Vagina (tissue), 2 donors: ENCODE data around the gene LYRM9. TPM values are rescaled to one million over a fixed set of nuclear protein-coding genes. Genes with fewer than 3 reads are reported as not detected.
"Not testable (repeated sequence)": the region's sequence is repeated elsewhere in the genome, so short reads cannot be mapped to it uniquely, and the experiment has no call there.

Source experiments
- DNase-seq, 2 donors: peaks; one replicate each; pipeline ENCODE4 v3.0.0-alpha.2; 2017; ENCODE audit errors: extremely low spot score in 2 of 2
- H3K27ac ChIP-seq: fragments of 200-600 bp; sonication (generic); one replicate; pipeline ENCODE4 v1.5.1; 2019
- H3K27me3 ChIP-seq: fragments of 200-600 bp; sonication (generic); one replicate; pipeline ENCODE4 v1.5.1; 2019
- H3K36me3 ChIP-seq, 2 donors: fragments of 200-600 bp; sonication (generic); one replicate each; pipeline ENCODE4 v1.5.1; 2017 to 2019
- H3K4me1 ChIP-seq: fragments of 200-600 bp; sonication (generic); one replicate; pipeline ENCODE4 v1.5.1; 2019
- H3K4me3 ChIP-seq, 2 donors: fragments of 200-600 bp; sonication (generic); 1 replicate in 1 of 2; 2 replicates in 1 of 2; pipeline ENCODE4 v1.5.1; 2016 to 2019
- H3K9me3 ChIP-seq: fragments of 200-600 bp; sonication (generic); one replicate; pipeline ENCODE4 v1.5.1; 2019
- POLR2A ChIP-seq, 2 donors: fragments of 450-650 bp; IDR thresholded peaks; one replicate each; pipeline ENCODE4 v1.6.1; 2017; ENCODE audit warnings: antibody characterized with exemption in 2 of 2, mild to moderate bottlenecking in 2 of 2, moderate library complexity in 2 of 2
- POLR2AphosphoS5 ChIP-seq, 2 donors: sonication (generic); formaldehyde crosslinking; IDR thresholded peaks; one replicate each; pipeline ENCODE4 v1.9.0; 2017; ENCODE audit warnings: antibody characterized with exemption in 2 of 2, mild to moderate bottlenecking in 2 of 2, low read depth in 1 of 2; ENCODE audit not compliant: insufficient read depth in 1 of 2
- intact Hi-C: fragments of 100-400 bp; cut with DNase I; formaldehyde crosslinking; loops from one replicate; pipeline ENCODE4 v1.15.1; 2023
- total RNA-seq: library from RNA; depleted of rRNA; stranded (reverse); fragments of >200 nt; gene quantifications from one replicate; pipeline ENCODE4 v1.2.3, GENCODE V29; 2016
- TF ChIP-seq, protein P1 (sequence below), 3 experiments: fragments of 450-650 bp in 2 of 3; fragments of 200-600 bp in 1 of 3; sonication (generic) in 1 of 3; IDR thresholded peaks; one replicate each; pipeline ENCODE4 v1.5.1; 2017 to 2019; ENCODE audit warnings: antibody characterized with exemption in 3 of 3, mild to moderate bottlenecking in 2 of 3, moderate library complexity in 2 of 3

The LYRM9 gene
- total RNA-seq, 1 donor from 2014 or later, result 4.2 TPM

DNA sequence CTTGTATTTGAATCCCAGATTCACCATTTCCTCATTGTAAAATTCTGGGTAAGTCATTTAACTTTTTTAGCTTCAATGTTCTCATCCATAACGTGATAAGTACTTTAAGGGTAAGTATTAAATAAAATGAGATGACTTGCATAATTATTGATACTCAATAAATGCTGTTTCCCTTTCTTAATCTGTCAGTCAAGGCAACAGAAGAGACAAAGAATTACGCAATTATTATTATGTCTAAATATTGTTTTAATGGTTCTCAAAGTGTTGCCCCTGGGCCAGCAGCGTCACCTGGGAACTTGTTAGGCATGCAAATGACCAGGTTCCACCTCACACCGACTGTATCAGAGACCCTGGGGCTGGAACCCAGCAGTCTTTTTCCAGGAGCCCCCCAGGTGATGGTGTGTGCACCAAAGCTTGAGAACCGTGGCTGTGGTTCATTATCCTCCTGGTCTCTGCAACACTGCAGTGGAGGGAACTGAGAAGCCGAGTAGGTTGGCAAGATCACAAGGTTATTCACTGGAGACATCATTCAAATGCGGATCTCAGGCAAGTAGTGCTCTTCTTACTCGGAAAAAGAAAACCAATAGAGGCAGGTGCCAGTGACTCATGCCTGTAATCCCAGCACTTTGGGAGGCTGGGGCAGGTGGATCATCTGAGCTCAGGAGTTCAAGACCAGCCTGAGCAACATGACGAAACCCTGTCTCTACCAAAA, 43.5 kb downstream of the LYRM9 start:
- Histone ChIP-seq H3K27me3 (no peaks in the 10 kb centered on the region), H3K4me3 (no peak overlapping the region), H3K27ac (no peak overlapping the region), H3K4me1 (no peaks in the 10 kb centered on the region), H3K9me3 (no peaks in the 10 kb centered on the region), H3K36me3 (no peaks in the 10 kb centered on the region)
- intact Hi-C loops, result no loop called here
- no peak for DNase-seq
- TF ChIP-seq POLR2A (IDR thresholded peaks at IDR 0.05), result no peak
- TF ChIP-seq, protein P1, sequence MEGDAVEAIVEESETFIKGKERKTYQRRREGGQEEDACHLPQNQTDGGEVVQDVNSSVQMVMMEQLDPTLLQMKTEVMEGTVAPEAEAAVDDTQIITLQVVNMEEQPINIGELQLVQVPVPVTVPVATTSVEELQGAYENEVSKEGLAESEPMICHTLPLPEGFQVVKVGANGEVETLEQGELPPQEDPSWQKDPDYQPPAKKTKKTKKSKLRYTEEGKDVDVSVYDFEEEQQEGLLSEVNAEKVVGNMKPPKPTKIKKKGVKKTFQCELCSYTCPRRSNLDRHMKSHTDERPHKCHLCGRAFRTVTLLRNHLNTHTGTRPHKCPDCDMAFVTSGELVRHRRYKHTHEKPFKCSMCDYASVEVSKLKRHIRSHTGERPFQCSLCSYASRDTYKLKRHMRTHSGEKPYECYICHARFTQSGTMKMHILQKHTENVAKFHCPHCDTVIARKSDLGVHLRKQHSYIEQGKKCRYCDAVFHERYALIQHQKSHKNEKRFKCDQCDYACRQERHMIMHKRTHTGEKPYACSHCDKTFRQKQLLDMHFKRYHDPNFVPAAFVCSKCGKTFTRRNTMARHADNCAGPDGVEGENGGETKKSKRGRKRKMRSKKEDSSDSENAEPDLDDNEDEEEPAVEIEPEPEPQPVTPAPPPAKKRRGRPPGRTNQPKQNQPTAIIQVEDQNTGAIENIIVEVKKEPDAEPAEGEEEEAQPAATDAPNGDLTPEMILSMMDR (IDR thresholded peaks at IDR 0.05), result no peak
- TF ChIP-seq POLR2AphosphoS5 (IDR thresholded peaks at IDR 0.05; ENCODE audit: insufficient read depth in 1 of 2, low read depth in 1 of 2), result no peak

DNA sequence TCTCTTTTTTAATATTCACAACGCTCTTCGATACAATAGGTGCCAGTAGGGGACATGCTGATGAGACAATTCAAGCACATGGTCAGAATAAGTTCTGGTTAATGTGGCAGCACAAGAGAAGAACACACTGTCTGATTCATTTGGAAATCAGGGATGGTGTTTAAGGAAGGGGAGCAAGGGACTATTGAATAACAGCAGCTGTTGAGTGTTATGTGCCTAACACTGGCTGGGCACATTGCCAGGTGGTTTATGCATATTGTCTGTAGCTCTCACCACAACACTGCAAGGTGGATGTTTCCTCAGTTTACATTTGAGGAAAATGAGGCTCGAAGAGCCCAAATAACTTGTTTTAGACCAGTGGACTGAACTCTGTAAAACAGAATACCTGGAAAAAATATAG, 44.2 kb downstream of the LYRM9 start:
- Histone ChIP-seq H3K27ac (no peak overlapping the region), H3K36me3 (no peaks in the 10 kb centered on the region), H3K9me3 (no peaks in the 10 kb centered on the region), H3K4me1 (no peaks in the 10 kb centered on the region), H3K4me3 (no peak overlapping the region), H3K27me3 (no peaks in the 10 kb centered on the region)
- intact Hi-C loops, result no loop called here
- TF ChIP-seq POLR2AphosphoS5 (IDR thresholded peaks at IDR 0.05; ENCODE audit: insufficient read depth in 1 of 2, low read depth in 1 of 2) (no peak), POLR2A (IDR thresholded peaks at IDR 0.05) (no peak)
- TF ChIP-seq, protein P1 (IDR thresholded peaks at IDR 0.05), result no peak
- DNase-seq, result no peak

DNA sequence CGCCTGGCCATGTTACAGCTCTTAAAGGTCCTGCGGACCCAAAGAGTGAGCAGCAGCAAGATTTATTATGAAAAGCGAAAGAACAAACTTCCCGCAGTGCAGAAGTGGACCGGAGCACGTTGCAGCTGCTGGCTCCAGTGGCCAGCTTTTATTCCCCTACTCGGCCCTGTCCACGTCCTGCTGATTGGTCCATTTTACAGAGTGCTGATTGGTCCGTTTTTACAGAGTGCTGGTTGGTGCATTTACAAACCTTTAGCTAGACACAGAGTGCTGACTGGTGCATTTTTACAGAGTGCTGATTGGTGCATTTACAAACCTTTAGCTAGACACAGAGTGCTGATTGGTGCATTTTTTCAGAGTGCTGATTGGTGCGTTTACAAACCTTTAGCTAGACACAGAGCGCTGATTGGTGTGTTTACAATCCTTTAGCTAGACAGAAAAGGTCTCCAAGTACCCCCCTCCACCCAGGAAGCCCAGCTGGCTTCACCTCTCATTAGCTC, 46.3 kb downstream of the LYRM9 start:
- intact Hi-C loops, DNase-seq, H3K27me3 ChIP-seq, H3K4me1 ChIP-seq, H3K4me3 ChIP-seq, H3K9me3 ChIP-seq, H3K36me3 ChIP-seq, H3K27ac ChIP-seq: not testable (repeated sequence)

DNA sequence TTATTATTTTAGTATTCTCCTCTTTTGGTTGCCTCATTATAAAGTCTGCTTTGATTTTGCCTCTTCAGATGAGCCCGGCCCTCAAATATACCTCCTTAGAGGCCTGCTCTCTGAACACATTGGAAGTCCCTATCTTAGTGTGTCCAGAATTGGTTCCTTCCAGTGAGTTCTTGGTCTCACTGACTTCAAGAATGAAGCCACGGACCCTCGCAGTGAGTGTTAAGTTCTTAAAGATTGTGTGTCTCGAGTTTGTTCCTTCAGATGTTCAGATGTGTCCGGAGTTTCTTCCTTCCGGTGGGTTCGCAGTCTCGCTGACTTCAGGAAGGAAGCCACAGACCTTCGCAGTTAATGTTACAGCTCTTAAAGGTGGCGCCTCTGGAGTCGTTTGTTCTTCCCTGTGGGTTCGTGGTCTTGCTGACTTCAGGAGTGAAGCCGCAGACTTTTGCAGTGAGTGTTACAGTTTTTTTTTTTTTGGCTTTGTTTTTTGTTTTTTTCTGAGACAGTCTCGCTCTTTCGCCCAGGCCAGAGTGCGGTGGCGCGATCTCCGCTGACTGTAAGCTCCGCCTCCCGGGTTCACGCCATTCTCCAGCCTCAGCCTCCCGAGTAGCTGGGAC, 47.0 kb downstream of the LYRM9 start:
- H3K4me3 ChIP-seq, result no peak overlapping the region
- H3K4me1 ChIP-seq, result no peaks in the 10 kb centered on the region
- no peaks in the 10 kb centered on the region for H3K9me3 ChIP-seq
- intact Hi-C loops, result no loop called here
- H3K27me3 ChIP-seq, result no peaks in the 10 kb centered on the region
- H3K27ac ChIP-seq, result no peak overlapping the region
- DNase-seq, result no peak
- TF ChIP-seq, protein P1 (IDR thresholded peaks at IDR 0.05), result no peak
- TF ChIP-seq POLR2AphosphoS5 (IDR thresholded peaks at IDR 0.05; ENCODE audit: insufficient read depth in 1 of 2, low read depth in 1 of 2) (no peak), POLR2A (IDR thresholded peaks at IDR 0.05) (no peak)
- H3K36me3 ChIP-seq, result no peaks in the 10 kb centered on the region

DNA sequence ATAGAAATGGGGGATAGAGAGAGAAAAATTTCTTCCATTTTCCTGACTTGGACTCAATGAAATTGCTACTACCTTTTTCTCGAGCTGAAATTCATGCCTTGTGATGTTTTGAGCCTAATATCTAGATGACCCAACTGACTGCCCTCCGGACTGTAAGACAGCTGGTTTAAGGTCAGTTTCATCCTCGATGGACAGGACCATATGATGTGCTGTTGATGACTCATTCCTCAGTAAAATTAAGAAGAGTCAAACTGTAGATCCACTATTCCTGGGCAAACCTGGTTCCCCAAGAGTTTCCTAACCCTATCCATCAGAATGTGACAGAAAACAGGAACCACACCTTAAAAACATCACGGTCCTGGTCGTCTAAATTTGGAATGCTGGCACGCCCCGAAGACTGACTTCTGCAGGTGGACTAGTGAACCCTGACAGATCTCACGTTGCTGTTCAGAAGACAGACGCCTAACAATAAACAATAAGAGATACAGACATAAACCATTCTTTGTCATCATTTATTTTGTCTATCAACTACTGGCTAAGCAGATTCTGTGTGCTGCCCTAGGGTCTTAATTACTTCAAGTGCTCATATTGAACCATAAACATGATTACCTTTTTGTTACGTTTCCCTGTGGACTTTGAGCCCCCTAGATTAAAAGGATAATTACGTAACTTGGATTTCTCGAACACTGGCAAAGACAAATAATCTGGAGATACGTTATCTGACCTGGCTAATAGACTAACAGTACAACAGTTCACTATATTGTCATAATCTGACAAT, 47.7 kb downstream of the LYRM9 start:
- Histone ChIP-seq H3K9me3 (no peaks in the 10 kb centered on the region), H3K27me3 (no peaks in the 10 kb centered on the region)

More for the DNA sequence above, 47.7 kb downstream of the LYRM9 start:
- TF ChIP-seq, protein P1 (IDR thresholded peaks at IDR 0.05), result no peak
- TF ChIP-seq POLR2AphosphoS5 (IDR thresholded peaks at IDR 0.05; ENCODE audit: insufficient read depth in 1 of 2, low read depth in 1 of 2), result no peak
- TF ChIP-seq POLR2A (IDR thresholded peaks at IDR 0.05), result no peak
- intact Hi-C loops, result no loop called here
- Histone ChIP-seq H3K27ac (no peak overlapping the region), H3K4me3 (no peak overlapping the region), H3K4me1 (no peaks in the 10 kb centered on the region), H3K36me3 (no peaks in the 10 kb centered on the region)
- DNase-seq, result no peak
